Measurements from ENCODE around the gene MLYCD. TPM values are rescaled to one million over a fixed set of nuclear protein-coding genes. Genes with fewer than 3 reads are reported as not detected.

Gene MLYCD
- total and polyA plus RNA-seq, 7 donors: 8.3 to 21.6 (median 14.7) TPM

- ATAC-seq (no peak), DNase-seq (no peak)
- H3K27me3 ChIP-seq (ENCODE audit: insufficient read depth in 3 of 3, low read length in 2 of 3): no peaks in the 10 kb centered on the region
- 77 to 82% (median 78%) methylated on average over 4 of the region's 4 CpGs for WGBS, 3 donors
- intact Hi-C loops (cut with DNase I): no loop called here
- H3K4me1 ChIP-seq: no peaks in the 10 kb centered on the region
- H3K4me3 ChIP-seq: no peak overlapping the region
- H3K9me3 ChIP-seq: peaks cover 5% of the 10 kb centered on the region
- no peak overlapping the region for H3K27ac ChIP-seq
- TF ChIP-seq CTCF (IDR thresholded peaks at IDR 0.05): no peak
- H3K36me3 ChIP-seq (ENCODE audit: insufficient read depth in 1 of 2, low read depth in 1 of 2): no peaks in the 10 kb centered on the region
Measured at GRCh38 chr16:83888672-83889044, 10.3 kb upstream of the MLYCD start.

GRCh38 chr16:83890359-83890758, 8.6 kb upstream of the MLYCD start:
- ATAC-seq (no peak), DNase-seq (no peak)
- H3K9me3 ChIP-seq: peaks cover 5% of the 10 kb centered on the region
- no peak overlapping the region for H3K27ac ChIP-seq
- intact Hi-C loops (cut with DNase I): no loop called here
- no peak for TF ChIP-seq CTCF (IDR thresholded peaks at IDR 0.05)
- no peak overlapping the region for H3K4me3 ChIP-seq
- no peaks in the 10 kb centered on the region for H3K4me1 ChIP-seq
- H3K27me3 ChIP-seq (ENCODE audit: insufficient read depth in 3 of 3, low read length in 2 of 3): no peaks in the 10 kb centered on the region
- 94 to 97% (median 95%) methylated on average over 5 of the region's 5 CpGs for WGBS, 3 donors
- H3K36me3 ChIP-seq (ENCODE audit: insufficient read depth in 1 of 2, low read depth in 1 of 2): no peaks in the 10 kb centered on the region

GRCh38 chr16:83891742-83892141, 7.2 kb upstream of the MLYCD start:
- Histone ChIP-seq H3K27me3 (ENCODE audit: insufficient read depth in 3 of 3, low read length in 2 of 3) (no peaks in the 10 kb centered on the region), H3K4me3 (no peak overlapping the region), H3K4me1 (no peaks in the 10 kb centered on the region), H3K27ac (no peak overlapping the region), H3K36me3 (ENCODE audit: insufficient read depth in 1 of 2, low read depth in 1 of 2) (no peaks in the 10 kb centered on the region), H3K9me3 (peaks cover 5% of the 10 kb centered on the region)
- no peak for TF ChIP-seq CTCF (IDR thresholded peaks at IDR 0.05)
- WGBS, 3 donors: 78 to 80% (median 79%) methylated on average over 3 of the region's 3 CpGs
- no peak for ATAC-seq
- intact Hi-C loops (cut with DNase I): no loop called here
- DNase-seq: no peak

- Histone ChIP-seq H3K27me3 (ENCODE audit: insufficient read depth in 3 of 3, low read length in 2 of 3) (no peaks in the 10 kb centered on the region), H3K9me3 (peaks cover 5% of the 10 kb centered on the region), H3K27ac (no peak overlapping the region), H3K4me1 (peaks cover 8% of the 10 kb centered on the region), H3K36me3 (ENCODE audit: insufficient read depth in 1 of 2, low read depth in 1 of 2) (no peaks in the 10 kb centered on the region), H3K4me3 (no peak overlapping the region)
- DNase-seq: no peak
- no peak for ATAC-seq
- no peak for TF ChIP-seq CTCF (IDR thresholded peaks at IDR 0.05)
- 71 to 79% (median 71%) methylated on average over 4 of the region's 4 CpGs for WGBS, 3 donors
- intact Hi-C loops (cut with DNase I): loop anchor here in 1 of 2 donors (5.0 kb wide), 1 partner anchor 68 kb away; no protein-coding TSS in a partner anchor
Measured at GRCh38 chr16:83895243-83895642, 3.7 kb upstream of the MLYCD start.

- TF ChIP-seq CTCF (IDR thresholded peaks at IDR 0.05): no peak
- Histone ChIP-seq H3K27ac (no peak overlapping the region), H3K4me3 (no peak overlapping the region), H3K27me3 (ENCODE audit: insufficient read depth in 3 of 3, low read length in 2 of 3) (no peaks in the 10 kb centered on the region), H3K9me3 (peaks cover 5% of the 10 kb centered on the region), H3K4me1 (peaks cover 12% of the 10 kb centered on the region), H3K36me3 (ENCODE audit: insufficient read depth in 1 of 2, low read depth in 1 of 2) (no peaks in the 10 kb centered on the region)
- ATAC-seq (no peak), DNase-seq (no peak)
- intact Hi-C loops (cut with DNase I): loop anchor here in 1 of 2 donors (5.0 kb wide), 1 partner anchor 69 kb away; no protein-coding TSS in a partner anchor
- 78 to 85% (median 79%) methylated on average over 3 of the region's 3 CpGs for WGBS, 3 donors
Measured at GRCh38 chr16:83895942-83896341, 3.0 kb upstream of the MLYCD start.
